OCI-LY3 (cell line): ENCODE measurements around the gene FTSJ1.

Experiments
- CTCF ChIP-seq: fragments of 200-600, 300-600 bp; sonication (generic); IDR thresholded peaks from 2 replicates; pipeline ENCODE4 v1.5.1; 2014; ENCODE audit warnings: antibody characterized with exemption, low read length, low read depth
- EZH2phosphoT487 ChIP-seq: fragments of 200-600 bp; shearing (Covaris generic); IDR thresholded peaks from 2 replicates; pipeline ENCODE4 v1.6.1; 2018; ENCODE audit warnings: antibody characterized with exemption, mixed run types, low read depth

- TF ChIP-seq CTCF (no peak), EZH2phosphoT487 (no peak)
Measured at GRCh38 chrX:48477960-48478755, 2.2 kb downstream of the FTSJ1 start.
